T-cell (primary cell): ENCODE measurements around the gene USE1. TPM values are rescaled to one million over a fixed set of nuclear protein-coding genes. Genes with fewer than 3 reads are reported as not detected.

ENCODE experiments used
- ATAC-seq, 4 experiments: fragments of 200-7000 bp in 3 of 4; fragments of 150-1000 bp in 1 of 4; cut with Tn5 transposase; replicated peaks in 1 of 4; 1 replicate in 3 of 4; 2 replicates in 1 of 4; pipeline ENCODE4 v1.10.0; 2021; ENCODE audit warnings: moderate library complexity in 3 of 4, mild to moderate bottlenecking in 2 of 4, moderate number of reproducible peaks in 1 of 4
- CTCF ChIA-PET, 2 donors: fragments of 300-600 bp; sonication (Branson Sonifier 250); formaldehyde crosslinking; loops; one replicate each; lab custom pipeline; 2022; ENCODE audit warnings: antibody characterized with exemption in 2 of 2; lab: Charles Lee
- POLR2A ChIA-PET, 2 donors: fragments of 300-600 bp; sonication (Branson Sonifier 250); formaldehyde crosslinking; loops; one replicate each; lab custom pipeline; 2022; ENCODE audit warnings: antibody characterized with exemption in 2 of 2; lab: Charles Lee
- DNase-seq, 35 experiments: peaks; one replicate each; pipeline versions ENCODE4 v3.0.0 to v3.0.0-alpha.2; 2013 to 2023
- H3K27ac ChIP-seq: one replicate; pipeline ENCODE4 v1.5.1; 2013; ENCODE audit warnings: low read length
- H3K27me3 ChIP-seq, 2 experiments: replicated peaks in 1 of 2; 1 replicate in 1 of 2; 2 replicates in 1 of 2; pipeline versions ENCODE4 v1.6.1 to v1.7.0; 2013; ENCODE audit warnings: low read length in 1 of 2, mixed read lengths in 1 of 2; ENCODE audit not compliant: control insufficient read depth in 2 of 2, insufficient read depth in 2 of 2; ENCODE audit errors: extremely low read depth in 1 of 2
- H3K36me3 ChIP-seq, 2 donors: 1 replicate in 1 of 2; 2 replicates in 1 of 2; pipeline versions ENCODE4 v1.6.1 to v1.7.0; 2013; ENCODE audit warnings: low read length in 1 of 2; ENCODE audit not compliant: control insufficient read depth in 2 of 2, insufficient read depth in 1 of 2; ENCODE audit errors: extremely low read depth in 1 of 2
- H3K4me1 ChIP-seq, 2 experiments: 1 replicate in 1 of 2; 2 replicates in 1 of 2; pipeline versions ENCODE4 v1.6.1 to v1.7.0; 2013; ENCODE audit warnings: low read length in 2 of 2, mixed read lengths in 1 of 2; ENCODE audit not compliant: insufficient read depth in 2 of 2, control insufficient read depth in 1 of 2; ENCODE audit errors: extremely low read depth in 1 of 2
- H3K4me3 ChIP-seq, 2 donors: 1 replicate in 1 of 2; 2 replicates in 1 of 2; pipeline versions ENCODE4 v1.5.1 to v1.7.0; 2013; ENCODE audit warnings: mild to moderate bottlenecking in 2 of 2, low read length in 1 of 2, moderate library complexity in 1 of 2; ENCODE audit not compliant: control insufficient read depth in 1 of 2; ENCODE audit errors: extremely low read depth in 1 of 2
- H3K9me3 ChIP-seq: 2 replicates; pipeline ENCODE4 v1.7.0; 2013
- H3K27ac Mint-ChIP-seq, 2 donors: one replicate each; pipeline ENCODE4 v1.8.0; 2020 to 2021; ENCODE audit warnings: mild to moderate bottlenecking in 2 of 2, mixed read lengths in 2 of 2
- H3K27me3 Mint-ChIP-seq, 2 donors: one replicate each; pipeline ENCODE4 v1.8.0; 2021 to 2022; ENCODE audit warnings: mixed read lengths in 2 of 2
- H3K36me3 Mint-ChIP-seq: one replicate; pipeline ENCODE4 v1.8.0; 2021; ENCODE audit warnings: mixed read lengths
- H3K4me1 Mint-ChIP-seq, 3 donors: one replicate each; pipeline ENCODE4 v1.8.0; 2020 to 2022; ENCODE audit warnings: mixed read lengths in 3 of 3, mild to moderate bottlenecking in 1 of 3
- H3K4me3 Mint-ChIP-seq, 3 donors: one replicate each; pipeline ENCODE4 v1.8.0; 2020 to 2022; ENCODE audit warnings: mild to moderate bottlenecking in 3 of 3, mixed read lengths in 3 of 3, moderate library complexity in 3 of 3
- H3K9me3 Mint-ChIP-seq, 3 donors: one replicate each; pipeline ENCODE4 v1.8.0; 2020 to 2022; ENCODE audit warnings: mixed read lengths in 3 of 3
- WGBS: methylation state at CpG from one replicate; pipeline ENCODE4 v1.1.5; 2013; ENCODE audit warnings: missing lambda C conversion rate; ENCODE audit not compliant: insufficient coverage; 5-methylcytosine and 5-hydroxymethylcytosine counted together
- total RNA-seq, 35 experiments: library from RNA in 6 of 35; stranded (reverse) in 6 of 35; fragments of 120-200 nt in 1 of 35; gene quantifications; one replicate each; pipeline versions ENCODE4 v1.2.1 to v1.2.4 and lab custom pipeline; 2013 to 2026

USE1 gene
- total RNA-seq, 5 donors from 2014 or later (not counting 1 experiment from before 2014, with no cell fraction given): 23.8 to 45.2 (median 38.6) TPM

DNA sequence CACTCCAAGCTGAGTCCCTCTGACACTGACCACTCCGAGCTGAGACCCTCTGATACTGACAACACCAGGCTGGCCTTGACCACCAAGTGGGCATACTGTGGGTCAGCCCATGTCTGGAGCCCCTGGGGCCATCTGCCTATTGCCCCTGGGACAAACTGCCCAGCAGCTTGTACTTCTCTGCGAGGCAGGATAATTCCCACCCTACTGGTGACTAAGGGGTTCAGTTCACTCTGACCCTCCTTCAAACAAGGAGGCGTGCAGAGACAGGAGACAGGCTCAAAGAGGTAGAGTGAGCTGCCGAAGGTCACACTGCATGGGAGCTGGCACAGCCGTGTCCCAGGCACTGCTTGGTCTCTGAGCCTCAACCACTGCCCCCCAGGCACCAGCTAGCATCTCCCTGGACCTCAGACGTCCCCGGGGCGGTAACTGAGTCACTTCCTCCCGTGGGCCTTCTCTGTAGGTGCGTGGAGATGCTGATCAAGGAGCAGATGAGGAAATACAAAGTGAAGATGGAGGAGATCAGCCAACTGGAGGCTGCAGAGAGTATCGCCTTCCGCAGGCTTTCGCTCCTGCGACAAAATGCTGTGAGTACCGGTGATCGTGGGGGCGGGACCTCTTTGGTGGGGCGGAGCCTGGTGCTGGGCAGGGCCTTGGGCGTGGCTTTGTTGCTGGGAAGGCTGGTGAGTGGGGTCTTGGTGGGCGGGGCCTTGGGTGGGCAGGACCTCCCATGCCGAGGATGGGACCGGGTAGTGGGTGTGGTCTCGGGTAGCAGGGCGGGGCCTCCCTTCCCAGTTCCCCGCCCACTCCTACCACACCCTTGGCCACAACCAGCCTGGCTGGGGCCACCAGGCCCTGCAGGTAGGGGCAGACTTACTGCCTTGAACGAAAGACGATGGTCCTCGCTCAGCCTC is 5.8 kb upstream of the USE1 start:
- no peak overlapping the region for H3K4me3 ChIP-seq
- no peak overlapping the region for H3K4me3 Mint-ChIP-seq
- peaks cover under 1 to 7% (median 1%) of the 10 kb centered on the region in 3 donors for H3K4me1 Mint-ChIP-seq
- peaks cover 0 to 6% of the 10 kb centered on the region in 2 experiments for H3K4me1 ChIP-seq
- H3K9me3 ChIP-seq: no peaks in the 10 kb centered on the region
- peaks cover 25% of the 10 kb centered on the region for H3K36me3 Mint-ChIP-seq
- H3K27me3 ChIP-seq: no peaks in the 10 kb centered on the region
- peaks cover 13 to 57% of the 10 kb centered on the region in 2 donors for H3K36me3 ChIP-seq
- ChIA-PET CTCF (interaction anchor here in 1 of 2 donors (0.5 kb wide), 1 partner anchor 11 kb away, joined by 3 read pairs; no protein-coding TSS in a partner anchor), POLR2A (no interaction called here)
- 84% methylated on average over 9 of the region's 28 CpGs for WGBS
- DNase-seq (peak in 8 of 35 experiments; percentile 12 to 39 (median 23)), ATAC-seq (peak in 1 of 4 experiments; percentile 36)
- no peaks in the 10 kb centered on the region for H3K9me3 Mint-ChIP-seq
- no peaks in the 10 kb centered on the region for H3K27me3 Mint-ChIP-seq
- peak overlapping the region; percentile 7 to 65 for H3K27ac Mint-ChIP-seq
- no peak overlapping the region for H3K27ac ChIP-seq

DNA sequence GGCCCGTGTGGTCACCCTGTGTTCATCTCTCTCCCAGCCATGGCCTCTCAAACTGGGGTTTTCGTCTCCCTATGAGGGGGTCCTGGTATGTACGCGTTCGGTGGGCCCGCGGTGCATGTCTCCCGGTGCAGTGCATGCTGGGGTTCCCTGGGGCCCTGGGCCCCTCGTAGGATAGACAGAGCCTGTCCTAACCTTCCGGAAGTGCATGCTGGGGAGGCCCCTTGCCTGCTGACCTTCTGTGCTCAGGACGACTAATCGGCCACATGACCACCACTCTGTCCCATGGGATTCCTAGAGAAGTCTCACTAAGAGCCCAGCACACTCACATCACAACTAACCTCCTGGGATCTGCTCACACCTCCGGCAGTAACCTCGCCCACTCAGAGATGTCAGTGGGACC is 4.9 kb upstream of the USE1 start:
- Mint-ChIP-seq H3K4me1 (peaks cover 9 to 16% (median 10%) of the 10 kb centered on the region in 3 donors), H3K36me3 (peaks cover 25% of the 10 kb centered on the region), H3K27me3 (no peaks in the 10 kb centered on the region), H3K27ac (no peak overlapping the region), H3K9me3 (no peaks in the 10 kb centered on the region), H3K4me3 (no peak overlapping the region)
- CTCF ChIA-PET: no interaction called here
- ATAC-seq: no peak
- Histone ChIP-seq H3K27ac (no peak overlapping the region), H3K9me3 (no peaks in the 10 kb centered on the region), H3K27me3 (no peaks in the 10 kb centered on the region), H3K4me3 (no peak overlapping the region), H3K4me1 (peaks cover 0 to 15% of the 10 kb centered on the region in 2 experiments), H3K36me3 (peaks cover 8 to 53% of the 10 kb centered on the region in 2 donors)
- DNase-seq: no peak
- 96% methylated on average over 12 of the region's 14 CpGs for WGBS
- POLR2A ChIA-PET: no interaction called here

DNA sequence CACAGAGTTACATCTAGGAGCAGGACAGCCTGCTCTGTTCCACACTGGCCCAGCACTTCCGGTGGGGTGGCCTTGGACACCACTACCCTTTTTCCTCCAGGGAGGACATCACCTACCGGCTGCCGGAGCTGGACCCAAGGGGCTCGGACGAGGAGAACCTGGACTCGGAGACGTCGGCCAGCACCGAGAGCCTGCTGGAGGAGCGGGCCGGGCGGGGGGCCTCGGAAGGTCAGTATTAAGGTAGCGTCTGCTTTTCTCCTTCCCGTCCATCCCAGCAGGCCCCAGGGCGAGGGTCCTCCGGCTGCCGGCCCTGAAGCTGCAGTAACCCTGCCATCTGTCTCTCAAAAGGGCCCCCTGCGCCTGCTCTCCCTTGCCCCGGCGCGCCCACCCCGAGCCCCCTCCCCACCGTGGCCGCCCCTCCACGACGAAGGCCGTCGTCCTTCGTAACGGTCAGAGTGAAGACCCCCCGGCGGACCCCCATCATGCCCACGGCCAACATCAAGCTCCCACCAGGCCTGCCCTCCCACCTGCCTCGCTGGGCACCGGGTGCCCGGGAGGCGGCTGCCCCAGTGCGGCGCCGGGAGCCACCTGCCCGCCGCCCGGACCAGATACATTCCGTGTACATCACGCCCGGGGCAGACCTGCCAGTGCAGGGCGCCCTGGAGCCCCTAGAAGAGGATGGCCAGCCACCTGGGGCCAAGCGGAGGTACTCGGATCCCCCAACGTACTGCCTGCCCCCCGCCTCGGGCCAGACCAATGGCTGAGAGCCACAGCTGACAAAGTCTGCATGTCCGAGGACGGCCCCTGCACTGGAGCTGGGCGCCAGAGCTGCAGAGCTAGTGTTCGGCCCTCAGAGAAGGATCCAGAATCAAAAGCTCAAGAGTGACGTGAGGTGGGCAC is 3.4 kb upstream of the USE1 start:
- ChIA-PET POLR2A (no interaction called here), CTCF (interaction anchor here in 1 of 2 donors (0.7 kb wide), 1 partner anchor 160 kb away, joined by 3 read pairs; no protein-coding TSS in a partner anchor)
- H3K27ac ChIP-seq: no peak overlapping the region
- ATAC-seq: no peak
- peaks cover 0 to 24% of the 10 kb centered on the region in 2 experiments for H3K4me1 ChIP-seq
- no peak overlapping the region for H3K27ac Mint-ChIP-seq
- H3K36me3 ChIP-seq: peaks cover 9 to 41% of the 10 kb centered on the region in 2 donors
- 96% methylated on average over 50 of the region's 58 CpGs for WGBS
- H3K4me3 ChIP-seq: no peak overlapping the region
- peaks cover 26% of the 10 kb centered on the region for H3K36me3 Mint-ChIP-seq
- DNase-seq: no peak
- no peaks in the 10 kb centered on the region for H3K27me3 Mint-ChIP-seq
- no peak overlapping the region for H3K4me3 Mint-ChIP-seq
- peaks cover 11 to 22% (median 15%) of the 10 kb centered on the region in 3 donors for H3K4me1 Mint-ChIP-seq
- no peaks in the 10 kb centered on the region for H3K9me3 Mint-ChIP-seq
- H3K9me3 ChIP-seq: no peaks in the 10 kb centered on the region
- H3K27me3 ChIP-seq: no peaks in the 10 kb centered on the region

DNA sequence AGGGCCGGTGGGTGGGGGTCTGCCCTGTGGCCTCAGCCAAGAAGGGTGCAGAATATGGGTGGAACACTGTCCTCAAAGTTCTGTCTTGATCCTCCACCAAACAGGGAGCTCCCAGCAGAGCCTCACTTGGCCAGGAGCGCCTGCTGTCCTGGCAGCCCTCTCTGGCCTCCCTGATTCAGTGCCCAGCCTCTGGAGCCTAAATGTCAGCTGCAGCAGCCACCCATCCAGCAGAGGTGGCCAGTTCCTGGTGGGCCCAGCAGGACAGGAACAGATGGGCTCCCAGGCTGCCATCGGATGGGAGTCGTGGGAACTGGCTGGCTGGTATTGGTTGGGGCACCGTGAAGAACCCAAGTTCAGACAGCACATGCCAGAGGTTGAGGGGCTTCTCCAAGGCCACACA is 1.8 kb upstream of the USE1 start:
- Histone ChIP-seq H3K36me3 (peaks cover 17 to 51% of the 10 kb centered on the region in 2 donors), H3K4me1 (peaks cover 0 to 24% of the 10 kb centered on the region in 2 experiments), H3K4me3 (no peak overlapping the region), H3K27ac (no peak overlapping the region), H3K9me3 (no peaks in the 10 kb centered on the region), H3K27me3 (no peaks in the 10 kb centered on the region)
- Mint-ChIP-seq H3K27me3 (no peaks in the 10 kb centered on the region), H3K27ac (peak overlapping the region in 1 of 2 donors; percentile 34), H3K36me3 (peaks cover 35% of the 10 kb centered on the region), H3K4me1 (peaks cover 11 to 22% (median 15%) of the 10 kb centered on the region in 3 donors), H3K4me3 (no peak overlapping the region), H3K9me3 (no peaks in the 10 kb centered on the region)
- CTCF ChIA-PET: no interaction called here
- ATAC-seq (no peak), DNase-seq (no peak)
- WGBS: 94% methylated on average over 4 of the region's 5 CpGs
- POLR2A ChIA-PET: no interaction called here

DNA sequence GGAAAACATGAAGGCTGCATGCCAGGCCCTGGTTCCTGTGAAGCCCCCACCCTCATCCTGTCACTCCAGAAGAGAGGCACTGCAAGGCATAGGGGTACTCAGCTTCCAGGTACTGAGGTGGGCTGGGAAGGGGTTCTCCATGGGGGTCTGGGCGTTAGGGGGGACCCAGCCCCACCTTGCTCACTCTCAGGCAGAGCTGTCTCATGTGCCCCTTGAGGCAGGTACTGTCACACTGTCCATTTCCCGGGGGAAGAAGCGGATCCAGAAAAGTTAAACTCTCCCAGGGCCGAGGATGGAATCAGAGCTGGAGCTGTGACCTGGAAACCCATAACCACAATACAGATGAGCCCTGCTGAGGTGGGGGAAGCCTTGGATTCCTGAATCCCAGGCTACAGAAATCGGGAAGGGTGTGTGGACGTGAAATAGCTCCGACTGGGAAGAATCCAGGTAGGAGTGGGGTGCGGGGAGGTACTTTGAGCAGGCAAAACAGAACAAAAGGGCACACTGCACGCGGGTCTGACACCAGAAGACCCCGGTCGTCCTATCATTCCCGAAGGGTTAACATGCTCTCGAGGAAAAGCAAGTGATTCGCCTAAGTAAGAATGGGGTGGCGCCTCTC is 540 bp upstream of the USE1 start:
- Histone ChIP-seq H3K9me3 (no peaks in the 10 kb centered on the region), H3K27me3 (no peaks in the 10 kb centered on the region), H3K4me3 (peak overlapping the region; percentile 72 to 87), H3K27ac (peak overlapping the region; percentile 92), H3K4me1 (peaks cover 0 to 19% of the 10 kb centered on the region in 2 experiments), H3K36me3 (peaks cover 20 to 45% of the 10 kb centered on the region in 2 donors)
- DNase-seq: no peak
- ATAC-seq: peak in 1 of 4 experiments; percentile 3
- Mint-ChIP-seq H3K4me1 (peaks cover 11 to 18% (median 15%) of the 10 kb centered on the region in 3 donors), H3K36me3 (peaks cover 35% of the 10 kb centered on the region), H3K27ac (peak overlapping the region; percentile 99 to 100), H3K4me3 (peak overlapping the region; percentile 83 to 91 (median 84)), H3K27me3 (no peaks in the 10 kb centered on the region), H3K9me3 (no peaks in the 10 kb centered on the region)
- 48% methylated on average over 7 of the region's 16 CpGs for WGBS
- ChIA-PET CTCF (interaction anchor here (0.5 to 1.0 kb wide), 4 partner anchors 12 to 139 kb away, joined by 3 to 9 read pairs (median 4); partner anchors contain the start of genes BABAM1 (in 1 of the 2), MYO9B (in 1 of the 2) and OCEL1 (in 1 of the 2)), POLR2A (no interaction called here)
